ENCODE results near the gene PNLIPRP2.

Gene PNLIPRP2

GRCh38 chr10:116608686-116609594 lies 11.8 kb upstream of the PNLIPRP2 start:
- Histone ChIP-seq H3K27me3 (replicated peaks) (no peaks in the 10 kb centered on the region), H3K36me3 (replicated peaks) (no peaks in the 10 kb centered on the region), H3K27ac (no peak overlapping the region), H3K4me3 (ENCODE audit: low read depth, low read length) (no peak overlapping the region)
- no peak for TF ChIP-seq CTCF (IDR thresholded peaks at IDR 0.05; ENCODE audit: low read depth, low read length, missing control alignments)
- DNase-seq, result no peak
- in situ Hi-C loops (cut with HindIII; ENCODE audit: low pct_ligation_motif_present, low sequenced_read_pairs), result no loop called here

- no peak overlapping the region for H3K4me3 ChIP-seq (ENCODE audit: low read depth, low read length)
- H3K36me3 ChIP-seq (replicated peaks), result no peaks in the 10 kb centered on the region
- no peak for TF ChIP-seq CTCF (IDR thresholded peaks at IDR 0.05; ENCODE audit: low read depth, low read length, missing control alignments)
- H3K27me3 ChIP-seq (replicated peaks), result no peaks in the 10 kb centered on the region
- DNase-seq, result no peak
- in situ Hi-C loops (cut with HindIII; ENCODE audit: low pct_ligation_motif_present, low sequenced_read_pairs), result no loop called here
- no peak overlapping the region for H3K27ac ChIP-seq
Observed at GRCh38 chr10:116610443-116611152, 10.2 kb upstream of the PNLIPRP2 start.

- Histone ChIP-seq H3K36me3 (replicated peaks) (no peaks in the 10 kb centered on the region), H3K4me3 (ENCODE audit: low read depth, low read length) (no peak overlapping the region), H3K27me3 (replicated peaks) (no peaks in the 10 kb centered on the region), H3K27ac (no peak overlapping the region)
- in situ Hi-C loops (cut with HindIII; ENCODE audit: low pct_ligation_motif_present, low sequenced_read_pairs), result no loop called here
- DNase-seq, result no peak
- no peak for TF ChIP-seq CTCF (IDR thresholded peaks at IDR 0.05; ENCODE audit: low read depth, low read length, missing control alignments)
Observed at GRCh38 chr10:116611153-116611545, 9.6 kb upstream of the PNLIPRP2 start.

- H3K27me3 ChIP-seq (replicated peaks), result no peaks in the 10 kb centered on the region
- no peaks in the 10 kb centered on the region for H3K36me3 ChIP-seq (replicated peaks)
- H3K27ac ChIP-seq, result no peak overlapping the region
- no peak for TF ChIP-seq CTCF (IDR thresholded peaks at IDR 0.05; ENCODE audit: low read depth, low read length, missing control alignments)
- DNase-seq, result no peak
- in situ Hi-C loops (cut with HindIII; ENCODE audit: low pct_ligation_motif_present, low sequenced_read_pairs), result no loop called here
- no peak overlapping the region for H3K4me3 ChIP-seq (ENCODE audit: low read depth, low read length)
Observed at GRCh38 chr10:116612107-116612769, 8.5 kb upstream of the PNLIPRP2 start.

GRCh38 chr10:116613471-116613870 lies 7.3 kb upstream of the PNLIPRP2 start:
- H3K4me3 ChIP-seq (ENCODE audit: low read depth, low read length), result no peak overlapping the region

More at GRCh38 chr10:116613471-116613870, 7.3 kb upstream of the PNLIPRP2 start:
- Histone ChIP-seq H3K36me3 (replicated peaks) (no peaks in the 10 kb centered on the region), H3K27ac (no peak overlapping the region), H3K27me3 (replicated peaks) (no peaks in the 10 kb centered on the region)
- TF ChIP-seq CTCF (IDR thresholded peaks at IDR 0.05; ENCODE audit: low read depth, low read length, missing control alignments), result no peak
- in situ Hi-C loops (cut with HindIII; ENCODE audit: low pct_ligation_motif_present, low sequenced_read_pairs), result no loop called here
- DNase-seq, result no peak
